OCI-LY7 (cell line): ENCODE results near the gene SAE1.

Source experiments
- CTCF ChIP-seq: fragments of 200-600 bp; sonication (generic); conservative IDR thresholded peaks from 2 replicates; pipeline ENCODE4 v1.5.1; 2014; ENCODE audit warnings: mild to moderate bottlenecking, antibody characterized with exemption, low read length, moderate library complexity, mixed read lengths
- EZH2phosphoT487 ChIP-seq: fragments of 200-600 bp; sonication (generic); IDR thresholded peaks from 2 replicates; pipeline ENCODE4 v1.6.1; 2018; ENCODE audit warnings: low read depth, borderline replicate concordance, mild to moderate bottlenecking, mixed run types, antibody characterized with exemption, low read length, moderate library complexity, mixed read lengths

- TF ChIP-seq EZH2phosphoT487 (no peak), CTCF (no peak)
Measured at GRCh38 chr19:47094557-47095475, 35.8 kb upstream of the SAE1 start.
